GM19025 (cell line): ENCODE measurements around the gene PDCD1LG2.
"Not testable (repeated sequence)": the region's sequence is repeated elsewhere in the genome, so short reads cannot be mapped to it uniquely, and the experiment has no call there.

ENCODE experiments used
- ATAC-seq: cut with Tn5 transposase; IDR thresholded peaks from one replicate; pipeline ENCODE4 v1.9.1; 2021; ENCODE audit warnings: mild to moderate bottlenecking, low read depth, moderate library complexity; ENCODE audit not compliant: unreplicated experiment

The PDCD1LG2 gene

GRCh38 chr9:5561828-5562488 is 51.6 kb downstream of the PDCD1LG2 start:
- ATAC-seq = no peak

GRCh38 chr9:5562806-5563416 is 52.6 kb downstream of the PDCD1LG2 start:
- ATAC-seq = no peak

GRCh38 chr9:5563417-5563815 is 53.1 kb downstream of the PDCD1LG2 start:
- no peak for ATAC-seq

- no peak for ATAC-seq
These were observed 53.6 kb downstream of the PDCD1LG2 start for GRCh38 chr9:5563886-5564285.

- peak; percentile 54 for ATAC-seq
These were observed 55.8 kb downstream of the PDCD1LG2 start for GRCh38 chr9:5566054-5566618.

- ATAC-seq = no peak
These were observed 58.5 kb downstream of the PDCD1LG2 start for GRCh38 chr9:5568868-5569267.

- no peak for ATAC-seq
These were observed 59.1 kb downstream of the PDCD1LG2 start for GRCh38 chr9:5569409-5569808.

- no peak for ATAC-seq
These were observed 59.6 kb downstream of the PDCD1LG2 start for GRCh38 chr9:5569891-5570290.

- ATAC-seq = no peak
These were observed 61.4 kb downstream of the PDCD1LG2 start for GRCh38 chr9:5571629-5572232.

GRCh38 chr9:5574097-5574496 is 63.8 kb downstream of the PDCD1LG2 start:
- no peak for ATAC-seq

- no peak for ATAC-seq
These were observed 64.7 kb downstream of the PDCD1LG2 start for GRCh38 chr9:5575000-5575399.

GRCh38 chr9:5577225-5577624 is 66.9 kb downstream of the PDCD1LG2 start:
- no peak for ATAC-seq

GRCh38 chr9:5578018-5578697 is 67.8 kb downstream of the PDCD1LG2 start:
- ATAC-seq = no peak

- ATAC-seq = no peak
These were observed 68.4 kb downstream of the PDCD1LG2 start for GRCh38 chr9:5578698-5579085.

GRCh38 chr9:5579881-5580280 is 69.5 kb downstream of the PDCD1LG2 start:
- no peak for ATAC-seq

GRCh38 chr9:5580650-5581049 is 70.3 kb downstream of the PDCD1LG2 start:
- ATAC-seq = no peak

GRCh38 chr9:5581706-5582105 is 71.4 kb downstream of the PDCD1LG2 start:
- ATAC-seq = not testable (repeated sequence)

- ATAC-seq = peak; percentile 45
These were observed 72.5 kb downstream of the PDCD1LG2 start for GRCh38 chr9:5582835-5583195.

GRCh38 chr9:5586391-5586802 is 76.1 kb downstream of the PDCD1LG2 start:
- ATAC-seq = peak; percentile 32

- no peak for ATAC-seq
These were observed 76.7 kb downstream of the PDCD1LG2 start for GRCh38 chr9:5587024-5587423.

- ATAC-seq = no peak
These were observed 81.9 kb downstream of the PDCD1LG2 start for GRCh38 chr9:5592231-5592630.
